SK-N-SH treated with all-trans-retinoic acid at 6 μM for 48 hours (cell line): Measurements from ENCODE around the gene SUCLG1.
"Not testable (repeated sequence)": the region's sequence is repeated elsewhere in the genome, so short reads cannot be mapped to it uniquely, and the experiment has no call there.

Experiments used
- ATAC-seq: fragments of 200-7000 bp; cut with Tn5 transposase; 3 replicates; pipeline ENCODE4 v1.9.1; 2020; ENCODE audit warnings: mild to moderate bottlenecking, moderate library complexity
- ARNTL ChIP-seq: fragments of 450-650 bp; formaldehyde crosslinking; IDR thresholded peaks from 2 replicates; pipeline ENCODE4 v1.5.0; 2020; ENCODE audit warnings: low read depth, mild to moderate bottlenecking, moderate library complexity, borderline replicate concordance
- BACH2 ChIP-seq: fragments of 250-450 bp; sonication (Bioruptor Pico); IDR thresholded peaks from 2 replicates; pipeline ENCODE4 v1.9.0; 2021; ENCODE audit warnings: mild to moderate bottlenecking, borderline replicate concordance
- CSDC2 ChIP-seq: fragments of 250-450 bp; sonication (Bioruptor Pico); IDR thresholded peaks from 2 replicates; pipeline ENCODE4 v1.5.0; 2020; ENCODE audit warnings: mild to moderate bottlenecking, moderate library complexity
- ESRRG ChIP-seq: fragments of 250-450 bp; sonication (Bioruptor Pico); IDR thresholded peaks from 2 replicates; pipeline ENCODE4 v1.6.1; 2021; ENCODE audit warnings: mild to moderate bottlenecking
- GLIS3 ChIP-seq: fragments of 250-450 bp; sonication (Bioruptor Pico); IDR thresholded peaks from 2 replicates; pipeline ENCODE4 v1.5.0; 2020; ENCODE audit warnings: mild to moderate bottlenecking, moderate library complexity
- ISL1 ChIP-seq: fragments of 250-450 bp; sonication (Bioruptor Pico); IDR thresholded peaks from 2 replicates; pipeline ENCODE4 v2.1.2; 2022; ENCODE audit warnings: mild to moderate bottlenecking, moderate library complexity
- PPARA ChIP-seq: fragments of 250-450 bp; sonication (Bioruptor Pico); IDR thresholded peaks from 2 replicates; pipeline ENCODE4 v1.5.0; 2020; ENCODE audit warnings: mild to moderate bottlenecking, borderline replicate concordance
- TCF4 ChIP-seq: fragments of 250-450 bp; sonication (Bioruptor Pico); IDR thresholded peaks from 2 replicates; pipeline ENCODE4 v1.8.0; 2021; ENCODE audit warnings: mild to moderate bottlenecking, moderate library complexity, borderline replicate concordance
- TOX ChIP-seq: fragments of 250-450 bp; sonication (Bioruptor Pico); IDR thresholded peaks from 2 replicates; pipeline ENCODE4 v1.8.0; 2021; ENCODE audit warnings: mild to moderate bottlenecking, moderate library complexity, borderline replicate concordance
- ZC3H10 ChIP-seq: fragments of 250-450 bp; sonication (Bioruptor Pico); IDR thresholded peaks from 2 replicates; pipeline ENCODE4 v1.5.1; 2021; ENCODE audit warnings: mild to moderate bottlenecking, moderate library complexity
- ZFP3 ChIP-seq: fragments of 250-450 bp; sonication (Bioruptor Pico); IDR thresholded peaks from 2 replicates; pipeline ENCODE4 v1.5.0; 2020; ENCODE audit warnings: mild to moderate bottlenecking, moderate library complexity
- ZFP30 ChIP-seq: fragments of 450-650 bp; formaldehyde crosslinking; IDR thresholded peaks from 2 replicates; pipeline ENCODE4 v1.5.0; 2022; ENCODE audit warnings: mild to moderate bottlenecking, moderate library complexity
- ZNF565 ChIP-seq: fragments of 450-650 bp; formaldehyde crosslinking; conservative IDR thresholded peaks from 2 replicates; pipeline ENCODE4 v1.5.0; 2020; ENCODE audit warnings: low read depth, mild to moderate bottlenecking, moderate library complexity
- ZNF8 ChIP-seq: fragments of 450-650 bp; formaldehyde crosslinking; IDR thresholded peaks from 2 replicates; pipeline ENCODE4 v1.5.0; 2020; ENCODE audit warnings: mild to moderate bottlenecking, moderate library complexity
- TF ChIP-seq, protein P1 (sequence below): fragments of 250-450 bp; sonication (Bioruptor Pico); IDR thresholded peaks from 2 replicates; pipeline ENCODE4 v1.5.0; 2020; ENCODE audit warnings: mild to moderate bottlenecking, moderate library complexity
- TF ChIP-seq, protein P2 (sequence below): fragments of 250-450 bp; sonication (Bioruptor Pico); IDR thresholded peaks from 2 replicates; pipeline ENCODE4 v1.8.0; 2021; ENCODE audit warnings: low read depth, mild to moderate bottlenecking, moderate library complexity, borderline replicate concordance
- TF ChIP-seq, protein P3 (sequence below): fragments of 250-450 bp; sonication (Bioruptor Pico); IDR thresholded peaks from 2 replicates; pipeline ENCODE4 v1.5.1; 2020; ENCODE audit warnings: low read depth, mild to moderate bottlenecking, moderate library complexity
- TF ChIP-seq, protein P4 (sequence below): fragments of 250-450 bp; sonication (Bioruptor Pico); IDR thresholded peaks from 2 replicates; pipeline ENCODE4 v1.8.0; 2020; ENCODE audit warnings: mild to moderate bottlenecking, moderate library complexity, borderline replicate concordance

Gene SUCLG1

DNA sequence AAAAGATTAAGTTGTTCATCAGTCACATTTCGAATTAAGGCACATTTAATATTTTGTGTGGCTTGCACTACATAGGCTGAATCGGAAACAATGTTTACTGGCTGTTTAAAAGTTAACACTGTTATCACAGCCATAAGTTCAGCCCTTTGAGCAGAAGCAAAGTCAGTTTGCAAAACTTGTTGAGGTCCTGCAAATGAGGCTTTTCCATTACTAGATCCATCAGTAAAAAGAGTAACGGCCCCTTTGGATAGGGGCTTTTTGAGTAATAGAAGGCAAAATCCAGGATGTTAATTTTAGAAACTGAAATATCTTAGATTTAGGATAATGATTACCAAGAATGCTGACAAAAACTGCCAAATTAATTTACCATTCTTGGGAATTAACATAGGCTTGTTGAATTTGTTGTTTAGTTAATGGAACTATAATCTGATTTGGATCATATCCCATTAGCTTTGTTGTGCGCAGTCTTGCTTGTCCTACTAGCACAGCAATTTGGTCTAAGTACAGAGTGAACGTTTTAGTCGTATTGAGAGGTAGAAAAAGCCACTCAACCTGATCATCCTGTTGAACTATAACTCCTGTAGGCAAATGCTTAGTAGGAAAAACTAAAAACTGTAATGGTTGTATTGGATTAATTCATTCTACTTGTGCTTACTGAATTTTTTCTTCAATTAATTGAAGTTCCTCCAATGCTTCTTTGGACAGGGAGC, 13.9 kb upstream of the SUCLG1 start:
- no peak for ATAC-seq
- TF ChIP-seq ZFP3 (no peak), ZC3H10 (CRISPR knock-in tag) (no peak), ESRRG (no peak), TCF4 (no peak), CSDC2 (CRISPR knock-in tag) (no peak), ZNF8 (CRISPR knock-in tag) (no peak), BACH2 (CRISPR knock-in tag) (no peak), PPARA (no peak), GLIS3 (CRISPR knock-in tag) (no peak), ZNF565 (no peak), ZFP30 (CRISPR knock-in tag) (no peak)
- TF ChIP-seq, protein P1, sequence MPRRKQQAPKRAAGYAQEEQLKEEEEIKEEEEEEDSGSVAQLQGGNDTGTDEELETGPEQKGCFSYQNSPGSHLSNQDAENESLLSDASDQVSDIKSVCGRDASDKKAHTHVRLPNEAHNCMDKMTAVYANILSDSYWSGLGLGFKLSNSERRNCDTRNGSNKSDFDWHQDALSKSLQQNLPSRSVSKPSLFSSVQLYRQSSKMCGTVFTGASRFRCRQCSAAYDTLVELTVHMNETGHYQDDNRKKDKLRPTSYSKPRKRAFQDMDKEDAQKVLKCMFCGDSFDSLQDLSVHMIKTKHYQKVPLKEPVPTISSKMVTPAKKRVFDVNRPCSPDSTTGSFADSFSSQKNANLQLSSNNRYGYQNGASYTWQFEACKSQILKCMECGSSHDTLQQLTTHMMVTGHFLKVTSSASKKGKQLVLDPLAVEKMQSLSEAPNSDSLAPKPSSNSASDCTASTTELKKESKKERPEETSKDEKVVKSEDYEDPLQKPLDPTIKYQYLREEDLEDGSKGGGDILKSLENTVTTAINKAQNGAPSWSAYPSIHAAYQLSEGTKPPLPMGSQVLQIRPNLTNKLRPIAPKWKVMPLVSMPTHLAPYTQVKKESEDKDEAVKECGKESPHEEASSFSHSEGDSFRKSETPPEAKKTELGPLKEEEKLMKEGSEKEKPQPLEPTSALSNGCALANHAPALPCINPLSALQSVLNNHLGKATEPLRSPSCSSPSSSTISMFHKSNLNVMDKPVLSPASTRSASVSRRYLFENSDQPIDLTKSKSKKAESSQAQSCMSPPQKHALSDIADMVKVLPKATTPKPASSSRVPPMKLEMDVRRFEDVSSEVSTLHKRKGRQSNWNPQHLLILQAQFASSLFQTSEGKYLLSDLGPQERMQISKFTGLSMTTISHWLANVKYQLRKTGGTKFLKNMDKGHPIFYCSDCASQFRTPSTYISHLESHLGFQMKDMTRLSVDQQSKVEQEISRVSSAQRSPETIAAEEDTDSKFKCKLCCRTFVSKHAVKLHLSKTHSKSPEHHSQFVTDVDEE (CRISPR knock-in tag) = no peak
- TF ChIP-seq, protein P2, sequence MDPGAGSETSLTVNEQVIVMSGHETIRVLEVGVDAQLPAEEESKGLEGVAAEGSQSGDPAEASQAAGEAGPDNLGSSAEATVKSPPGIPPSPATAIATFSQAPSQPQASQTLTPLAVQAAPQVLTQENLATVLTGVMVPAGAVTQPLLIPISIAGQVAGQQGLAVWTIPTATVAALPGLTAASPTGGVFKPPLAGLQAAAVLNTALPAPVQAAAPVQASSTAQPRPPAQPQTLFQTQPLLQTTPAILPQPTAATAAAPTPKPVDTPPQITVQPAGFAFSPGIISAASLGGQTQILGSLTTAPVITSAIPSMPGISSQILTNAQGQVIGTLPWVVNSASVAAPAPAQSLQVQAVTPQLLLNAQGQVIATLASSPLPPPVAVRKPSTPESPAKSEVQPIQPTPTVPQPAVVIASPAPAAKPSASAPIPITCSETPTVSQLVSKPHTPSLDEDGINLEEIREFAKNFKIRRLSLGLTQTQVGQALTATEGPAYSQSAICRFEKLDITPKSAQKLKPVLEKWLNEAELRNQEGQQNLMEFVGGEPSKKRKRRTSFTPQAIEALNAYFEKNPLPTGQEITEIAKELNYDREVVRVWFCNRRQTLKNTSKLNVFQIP (CRISPR knock-in tag) = no peak

DNA sequence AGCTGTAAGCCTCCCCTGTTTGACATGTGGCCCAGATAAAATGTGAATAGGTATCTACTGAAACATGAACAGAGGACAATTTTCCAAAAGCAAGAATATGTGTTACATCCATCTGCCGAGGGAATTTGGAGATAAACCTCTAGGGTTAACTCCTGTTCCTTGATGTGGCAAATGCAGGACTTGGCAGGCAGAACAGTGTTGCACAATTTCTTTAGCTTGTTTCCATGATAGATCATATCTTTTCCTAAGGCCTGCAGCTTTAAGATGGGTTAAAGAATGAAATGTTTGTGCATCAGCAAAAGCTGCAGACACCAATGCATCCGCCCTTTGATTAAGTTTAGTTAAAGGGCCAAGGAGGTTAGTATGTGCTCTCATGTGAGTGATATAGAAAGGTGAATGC, 13.3 kb upstream of the SUCLG1 start:
- not testable (repeated sequence) for ATAC-seq

DNA sequence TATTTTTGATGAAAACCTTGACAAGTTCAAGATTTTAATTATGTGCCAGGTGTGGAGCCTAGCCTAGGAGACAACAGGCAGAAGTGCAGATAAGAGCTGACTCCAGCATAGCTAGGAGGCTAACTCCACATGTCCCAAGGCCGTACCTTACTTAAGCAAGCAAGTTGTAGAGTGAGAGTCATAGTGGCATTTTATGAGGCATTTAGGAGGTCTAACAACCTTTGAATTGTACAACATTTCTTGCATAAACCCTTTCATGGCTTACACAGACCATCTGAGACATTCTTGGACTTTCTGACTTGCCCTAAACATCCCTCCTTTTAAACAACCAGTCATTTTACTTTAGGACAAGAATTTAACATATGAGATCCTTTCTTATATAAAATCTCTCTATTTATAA, 8.3 kb upstream of the SUCLG1 start:
- no peak for ATAC-seq
- TF ChIP-seq ESRRG = no peak
- no peak for TF ChIP-seq ISL1 (CRISPR knock-in tag)

DNA sequence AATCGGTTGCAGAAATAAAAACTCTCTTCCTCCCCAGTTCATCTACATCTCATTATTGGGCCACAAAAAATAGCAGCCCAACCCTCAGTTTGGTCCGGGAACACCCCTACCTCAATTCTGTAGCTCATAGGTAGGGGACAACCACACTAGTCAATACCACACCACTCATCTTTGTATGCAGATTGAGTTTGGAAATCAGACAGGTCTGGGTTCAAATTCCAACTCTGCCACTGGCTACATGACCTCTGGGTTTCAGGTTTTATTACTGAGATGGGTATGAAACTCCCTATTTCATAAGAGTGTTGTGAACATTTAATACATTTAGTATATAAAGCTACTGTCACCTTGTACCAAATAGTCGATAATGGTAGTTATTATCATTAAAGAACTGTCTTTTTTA, 2.2 kb upstream of the SUCLG1 start:
- TF ChIP-seq ARNTL (CRISPR knock-in tag) = no peak
- no peak for TF ChIP-seq ZNF8 (CRISPR knock-in tag)
- TF ChIP-seq, protein P1 (CRISPR knock-in tag) = no peak
- TF ChIP-seq, protein P3, sequence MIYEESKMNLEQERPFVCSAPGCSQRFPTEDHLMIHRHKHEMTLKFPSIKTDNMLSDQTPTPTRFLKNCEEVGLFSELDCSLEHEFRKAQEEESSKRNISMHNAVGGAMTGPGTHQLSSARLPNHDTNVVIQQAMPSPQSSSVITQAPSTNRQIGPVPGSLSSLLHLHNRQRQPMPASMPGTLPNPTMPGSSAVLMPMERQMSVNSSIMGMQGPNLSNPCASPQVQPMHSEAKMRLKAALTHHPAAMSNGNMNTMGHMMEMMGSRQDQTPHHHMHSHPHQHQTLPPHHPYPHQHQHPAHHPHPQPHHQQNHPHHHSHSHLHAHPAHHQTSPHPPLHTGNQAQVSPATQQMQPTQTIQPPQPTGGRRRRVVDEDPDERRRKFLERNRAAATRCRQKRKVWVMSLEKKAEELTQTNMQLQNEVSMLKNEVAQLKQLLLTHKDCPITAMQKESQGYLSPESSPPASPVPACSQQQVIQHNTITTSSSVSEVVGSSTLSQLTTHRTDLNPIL = no peak
- TF ChIP-seq, protein P4, sequence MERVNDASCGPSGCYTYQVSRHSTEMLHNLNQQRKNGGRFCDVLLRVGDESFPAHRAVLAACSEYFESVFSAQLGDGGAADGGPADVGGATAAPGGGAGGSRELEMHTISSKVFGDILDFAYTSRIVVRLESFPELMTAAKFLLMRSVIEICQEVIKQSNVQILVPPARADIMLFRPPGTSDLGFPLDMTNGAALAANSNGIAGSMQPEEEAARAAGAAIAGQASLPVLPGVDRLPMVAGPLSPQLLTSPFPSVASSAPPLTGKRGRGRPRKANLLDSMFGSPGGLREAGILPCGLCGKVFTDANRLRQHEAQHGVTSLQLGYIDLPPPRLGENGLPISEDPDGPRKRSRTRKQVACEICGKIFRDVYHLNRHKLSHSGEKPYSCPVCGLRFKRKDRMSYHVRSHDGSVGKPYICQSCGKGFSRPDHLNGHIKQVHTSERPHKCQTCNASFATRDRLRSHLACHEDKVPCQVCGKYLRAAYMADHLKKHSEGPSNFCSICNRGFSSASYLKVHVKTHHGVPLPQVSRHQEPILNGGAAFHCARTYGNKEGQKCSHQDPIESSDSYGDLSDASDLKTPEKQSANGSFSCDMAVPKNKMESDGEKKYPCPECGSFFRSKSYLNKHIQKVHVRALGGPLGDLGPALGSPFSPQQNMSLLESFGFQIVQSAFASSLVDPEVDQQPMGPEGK (CRISPR knock-in tag) = no peak
- TF ChIP-seq ZFP30 (CRISPR knock-in tag) = no peak
- TF ChIP-seq BACH2 (CRISPR knock-in tag) = no peak
- no peak for TF ChIP-seq ZNF565
- TF ChIP-seq ISL1 (CRISPR knock-in tag) = no peak
- no peak for TF ChIP-seq ESRRG
- TF ChIP-seq ZC3H10 (CRISPR knock-in tag) = no peak
- no peak for TF ChIP-seq ZFP3
- no peak for TF ChIP-seq PPARA
- no peak for TF ChIP-seq TOX (CRISPR knock-in tag)
- ATAC-seq = no peak
